Measurements from ENCODE around the gene PARD3B. TPM values are rescaled to one million over a fixed set of nuclear protein-coding genes. Genes with fewer than 3 reads are reported as not detected.

Gene PARD3B
- total RNA-seq, 1 experiment from 2014 or later = 6.4 TPM

DNA sequence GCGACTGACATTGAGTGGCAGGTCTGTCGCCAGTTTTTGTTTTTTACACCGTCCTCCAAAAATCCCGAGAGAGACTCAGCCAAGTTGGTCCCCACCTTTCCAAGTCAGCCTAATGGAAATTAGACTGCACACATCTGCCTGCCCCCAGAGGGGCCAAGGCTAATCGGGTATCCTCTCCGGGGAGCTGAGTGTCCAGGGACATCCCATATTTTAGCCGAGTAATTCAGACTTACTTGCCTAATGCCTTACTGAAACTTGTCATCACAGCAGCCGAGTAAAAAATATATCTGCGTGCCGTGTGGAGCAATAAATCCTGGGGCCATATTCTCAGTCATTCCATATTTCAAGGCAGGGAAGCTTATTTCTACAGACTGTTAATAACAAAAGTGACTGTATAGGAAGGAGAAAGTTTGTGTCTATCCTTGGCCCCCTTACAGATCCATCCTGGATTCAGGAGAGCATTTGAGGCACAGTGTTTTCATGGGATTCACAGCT, 1098.2 kb downstream of the PARD3B start:
- Histone ChIP-seq H2BK15ac (ENCODE audit: low read depth, low read length) (no peak overlapping the region), H4K91ac (ENCODE audit: insufficient read length, low read depth, low read length) (no peak overlapping the region), H4K8ac (replicated peaks; ENCODE audit: insufficient read length, low read depth, low read length) (no peak overlapping the region), H3K4me2 (ENCODE audit: insufficient read depth, insufficient read length, low read length) (no peak overlapping the region), H2AFZ (ENCODE audit: low read length) (no peak overlapping the region), H4K5ac (ENCODE audit: insufficient read length, low read depth, low read length) (no peak overlapping the region), H3T11ph (ENCODE audit: low read length) (no peak overlapping the region), H3K27ac (ENCODE audit: insufficient read length, low read depth, low read length) (no peak overlapping the region), H2BK20ac (ENCODE audit: low read depth, low read length, poor library complexity, severe bottlenecking) (no peak overlapping the region), H3K23ac (ENCODE audit: insufficient read length, low read depth, low read length) (no peak overlapping the region), H2BK5ac (ENCODE audit: insufficient read length, low read length) (no peak overlapping the region), H3K9me3 (ENCODE audit: control insufficient read depth, low read depth, low read length) (no peaks in the 10 kb centered on the region), H3K79me1 (ENCODE audit: insufficient read depth, low read depth, low read length, poor library complexity, severe bottlenecking) (no peaks in the 10 kb centered on the region), H4K20me1 (ENCODE audit: control insufficient read depth, insufficient read depth, insufficient read length) (no peaks in the 10 kb centered on the region), H3K4ac (ENCODE audit: low read depth, low read length) (no peak overlapping the region), H2AK5ac (ENCODE audit: insufficient read length, low read length) (no peak overlapping the region), H3K56ac (ENCODE audit: insufficient read length, low read depth, low read length) (no peak overlapping the region), H3K18ac (ENCODE audit: insufficient read length, low read depth, low read length) (no peak overlapping the region), H2BK12ac (ENCODE audit: insufficient read length, low read depth, low read length) (no peak overlapping the region), H3K14ac (ENCODE audit: insufficient read depth, low read length) (no peak overlapping the region), H3K4me1 (ENCODE audit: insufficient read depth, low read length) (peaks cover 3% of the 10 kb centered on the region; the same call in 1 of the 2 replicates), H3K79me2 (ENCODE audit: insufficient read depth, low read length) (no peaks in the 10 kb centered on the region), H2BK120ac (ENCODE audit: low read depth, low read length, poor library complexity, severe bottlenecking) (no peak overlapping the region), H3K23me2 (ENCODE audit: insufficient read length, low read depth, low read length, poor library complexity, severe bottlenecking) (no peaks in the 10 kb centered on the region), H3K9ac (ENCODE audit: extremely low read depth, insufficient read length, low read length) (no peak overlapping the region), H3K27me3 (ENCODE audit: insufficient read depth, low read length) (no peaks in the 10 kb centered on the region)
- H3K27me3 Mint-ChIP-seq (ENCODE audit: low read depth) = no peaks in the 10 kb centered on the region
- peaks cover 2 to 4% of the 10 kb centered on the region in 2 experiments; a peak in 4 of 5 replicates for H3K9me3 Mint-ChIP-seq
- peaks cover 51% of the 10 kb centered on the region in 2 experiments for H3K4me1 Mint-ChIP-seq
- DNase-seq = no peak
- WGBS (ENCODE audit: extremely low coverage, insufficient read length, low lambda C conversion rate) = no CpG with 5 or more reads among the region's 10 CpGs
- no peak overlapping the region for H3K4me3 Mint-ChIP-seq
- H3K27ac Mint-ChIP-seq = no peak overlapping the region; a peak in 2 of 7 replicates
- H3K36me3 Mint-ChIP-seq (ENCODE audit: insufficient read depth in 1 of 3, low read depth in 3 of 3) = peaks cover 2 to 9% (median 2%) of the 10 kb centered on the region in 3 experiments; a peak in 5 of 7 replicates
- TF ChIP-seq, protein P1, sequence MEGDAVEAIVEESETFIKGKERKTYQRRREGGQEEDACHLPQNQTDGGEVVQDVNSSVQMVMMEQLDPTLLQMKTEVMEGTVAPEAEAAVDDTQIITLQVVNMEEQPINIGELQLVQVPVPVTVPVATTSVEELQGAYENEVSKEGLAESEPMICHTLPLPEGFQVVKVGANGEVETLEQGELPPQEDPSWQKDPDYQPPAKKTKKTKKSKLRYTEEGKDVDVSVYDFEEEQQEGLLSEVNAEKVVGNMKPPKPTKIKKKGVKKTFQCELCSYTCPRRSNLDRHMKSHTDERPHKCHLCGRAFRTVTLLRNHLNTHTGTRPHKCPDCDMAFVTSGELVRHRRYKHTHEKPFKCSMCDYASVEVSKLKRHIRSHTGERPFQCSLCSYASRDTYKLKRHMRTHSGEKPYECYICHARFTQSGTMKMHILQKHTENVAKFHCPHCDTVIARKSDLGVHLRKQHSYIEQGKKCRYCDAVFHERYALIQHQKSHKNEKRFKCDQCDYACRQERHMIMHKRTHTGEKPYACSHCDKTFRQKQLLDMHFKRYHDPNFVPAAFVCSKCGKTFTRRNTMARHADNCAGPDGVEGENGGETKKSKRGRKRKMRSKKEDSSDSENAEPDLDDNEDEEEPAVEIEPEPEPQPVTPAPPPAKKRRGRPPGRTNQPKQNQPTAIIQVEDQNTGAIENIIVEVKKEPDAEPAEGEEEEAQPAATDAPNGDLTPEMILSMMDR (conservative IDR thresholded peaks at IDR 0.05) = no peak

All from H9 (cell line).